ENCODE results near the gene RPN2. TPM values are rescaled to one million over a fixed set of nuclear protein-coding genes. Genes with fewer than 3 reads are reported as not detected.

The RPN2 gene
- polyA plus RNA-seq, 1 experiment, result 488 TPM

DNA sequence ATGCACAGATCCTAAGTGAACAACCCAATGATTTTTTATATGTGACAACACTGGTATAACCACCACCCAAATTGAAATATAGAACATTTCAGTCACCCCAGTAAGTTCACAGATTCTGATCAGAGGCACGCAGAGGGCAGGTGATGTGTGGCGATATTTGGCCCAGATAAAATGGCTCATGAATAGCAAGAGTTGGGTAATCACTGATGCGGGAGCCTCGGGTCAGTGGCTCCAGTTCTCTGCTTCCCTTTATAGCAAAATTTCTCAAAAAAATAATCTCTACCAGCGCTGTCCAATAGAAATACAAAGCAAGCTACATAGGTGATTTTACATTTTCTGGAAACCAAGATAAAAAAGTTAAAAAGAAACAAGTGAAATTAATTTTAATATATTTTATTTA, 67.6 kb downstream of the RPN2 start:
- Histone ChIP-seq H3K9me3 (ENCODE audit: control insufficient read depth, insufficient read depth, low read length) (no peaks in the 10 kb centered on the region), H3K27ac (ENCODE audit: low read depth, low read length) (no peak overlapping the region), H3K27me3 (ENCODE audit: control insufficient read depth, insufficient read depth, low read length) (no peaks in the 10 kb centered on the region), H3K4me3 (ENCODE audit: low read depth, low read length) (no peak overlapping the region)
- TF ChIP-seq, protein P1, sequence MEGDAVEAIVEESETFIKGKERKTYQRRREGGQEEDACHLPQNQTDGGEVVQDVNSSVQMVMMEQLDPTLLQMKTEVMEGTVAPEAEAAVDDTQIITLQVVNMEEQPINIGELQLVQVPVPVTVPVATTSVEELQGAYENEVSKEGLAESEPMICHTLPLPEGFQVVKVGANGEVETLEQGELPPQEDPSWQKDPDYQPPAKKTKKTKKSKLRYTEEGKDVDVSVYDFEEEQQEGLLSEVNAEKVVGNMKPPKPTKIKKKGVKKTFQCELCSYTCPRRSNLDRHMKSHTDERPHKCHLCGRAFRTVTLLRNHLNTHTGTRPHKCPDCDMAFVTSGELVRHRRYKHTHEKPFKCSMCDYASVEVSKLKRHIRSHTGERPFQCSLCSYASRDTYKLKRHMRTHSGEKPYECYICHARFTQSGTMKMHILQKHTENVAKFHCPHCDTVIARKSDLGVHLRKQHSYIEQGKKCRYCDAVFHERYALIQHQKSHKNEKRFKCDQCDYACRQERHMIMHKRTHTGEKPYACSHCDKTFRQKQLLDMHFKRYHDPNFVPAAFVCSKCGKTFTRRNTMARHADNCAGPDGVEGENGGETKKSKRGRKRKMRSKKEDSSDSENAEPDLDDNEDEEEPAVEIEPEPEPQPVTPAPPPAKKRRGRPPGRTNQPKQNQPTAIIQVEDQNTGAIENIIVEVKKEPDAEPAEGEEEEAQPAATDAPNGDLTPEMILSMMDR (IDR thresholded peaks at IDR 0.05; ENCODE audit: low read depth, low read length), result no peak
- POLR2A ChIA-PET, result no interaction called here
- CTCF ChIA-PET, result no interaction called here
- no peak for DNase-seq (ENCODE audit: low read depth, low spot score)

DNA sequence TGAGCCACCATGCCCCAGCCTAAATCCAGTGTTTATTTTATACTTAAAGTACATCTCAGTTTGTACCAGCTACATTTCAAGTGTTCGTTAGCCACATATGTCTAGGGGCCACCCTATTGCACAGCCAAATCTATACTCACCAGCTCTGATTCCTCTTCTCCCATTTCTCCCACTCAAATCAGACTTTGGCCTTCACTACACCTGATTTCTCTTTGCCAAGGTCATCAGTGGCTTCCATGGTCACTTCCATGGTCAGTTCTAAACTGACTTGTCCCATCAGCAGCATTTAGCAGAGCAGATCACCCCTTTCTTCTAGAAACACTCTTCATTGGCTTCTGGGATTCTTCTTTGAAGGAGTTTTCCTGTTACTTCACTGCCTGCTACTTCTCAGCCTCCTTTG, 68.4 kb downstream of the RPN2 start:
- Histone ChIP-seq H3K27me3 (ENCODE audit: control insufficient read depth, insufficient read depth, low read length) (no peaks in the 10 kb centered on the region), H3K4me3 (ENCODE audit: low read depth, low read length) (no peak overlapping the region), H3K9me3 (ENCODE audit: control insufficient read depth, insufficient read depth, low read length) (no peaks in the 10 kb centered on the region), H3K27ac (ENCODE audit: low read depth, low read length) (no peak overlapping the region)
- POLR2A ChIA-PET, result no interaction called here
- no peak for DNase-seq (ENCODE audit: low read depth, low spot score)
- TF ChIP-seq, protein P1 (IDR thresholded peaks at IDR 0.05; ENCODE audit: low read depth, low read length), result no peak
- CTCF ChIA-PET, result interaction anchor here (2.0 kb wide), 1 partner anchor 23 kb away, joined by 6 read pairs; no protein-coding TSS in a partner anchor

DNA sequence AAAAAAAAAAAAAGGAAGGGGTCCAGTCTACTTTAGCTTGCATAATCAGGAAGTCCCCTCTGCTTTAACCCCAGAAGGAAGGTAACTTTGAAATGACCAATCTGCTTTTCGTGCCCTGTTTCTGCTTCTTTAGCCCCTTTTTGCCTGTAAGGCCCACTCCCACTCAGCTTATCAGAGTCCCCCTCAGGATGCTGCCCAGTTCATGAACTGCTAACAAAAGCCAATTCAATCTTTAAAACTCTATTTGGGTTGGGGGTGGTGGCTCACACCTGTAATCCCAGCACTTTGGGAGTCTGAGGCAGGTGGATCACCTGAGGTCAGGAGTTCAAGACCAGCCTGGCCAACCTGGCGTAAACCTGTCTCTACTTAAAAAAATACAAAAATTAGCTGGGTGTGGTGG, 70.2 kb downstream of the RPN2 start:
- ChIA-PET CTCF (interaction anchor here (0.8 to 2.0 kb wide), 3 partner anchors 21 to 286 kb away, joined by 4 to 10 read pairs (median 6); no protein-coding TSS in a partner anchor), POLR2A (no interaction called here)
- peaks cover 4% of the 10 kb centered on the region for H3K27me3 ChIP-seq (ENCODE audit: control insufficient read depth, insufficient read depth, low read length)
- H3K9me3 ChIP-seq (ENCODE audit: control insufficient read depth, insufficient read depth, low read length), result no peaks in the 10 kb centered on the region
- H3K27ac ChIP-seq (ENCODE audit: low read depth, low read length), result no peak overlapping the region
- no peak overlapping the region for H3K4me3 ChIP-seq (ENCODE audit: low read depth, low read length)
- TF ChIP-seq, protein P1 (IDR thresholded peaks at IDR 0.05; ENCODE audit: low read depth, low read length), result no peak
- no peak for DNase-seq (ENCODE audit: low read depth, low spot score)

DNA sequence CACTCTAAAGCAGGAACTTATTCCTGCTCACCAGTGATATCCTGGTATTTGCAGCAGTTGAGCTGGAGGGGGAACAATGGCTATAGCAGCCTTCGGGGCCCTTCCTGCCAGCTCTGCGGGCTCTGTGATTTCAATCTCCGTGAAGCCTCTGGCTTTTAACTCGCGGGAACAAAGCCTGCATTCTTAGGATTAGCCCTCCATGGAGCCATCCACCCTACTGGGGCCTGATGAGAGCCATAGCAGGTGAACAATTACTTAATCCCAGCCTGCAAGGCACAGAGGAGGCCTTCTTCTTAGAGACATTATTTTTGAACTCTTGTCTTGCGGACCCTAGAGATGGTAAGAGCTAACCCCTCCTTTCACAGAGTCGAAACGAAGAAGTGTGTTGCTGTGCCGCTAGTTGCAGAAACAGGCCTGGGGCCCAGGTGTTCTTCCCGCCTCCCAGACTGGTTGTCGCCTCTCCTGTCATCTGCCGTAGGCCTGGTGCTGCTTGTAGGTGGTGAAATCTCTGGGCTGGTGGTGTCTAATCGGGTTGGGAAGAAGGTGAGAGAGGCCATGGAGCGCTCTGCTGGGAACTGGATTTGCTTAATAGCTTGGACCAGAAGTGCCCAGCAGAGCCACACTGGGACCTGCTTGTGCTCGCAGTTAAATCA, 72.8 kb downstream of the RPN2 start:
- TF ChIP-seq, protein P1 (IDR thresholded peaks at IDR 0.05; ENCODE audit: low read depth, low read length), result no peak
- POLR2A ChIA-PET, result no interaction called here
- CTCF ChIA-PET, result no interaction called here

DNA sequence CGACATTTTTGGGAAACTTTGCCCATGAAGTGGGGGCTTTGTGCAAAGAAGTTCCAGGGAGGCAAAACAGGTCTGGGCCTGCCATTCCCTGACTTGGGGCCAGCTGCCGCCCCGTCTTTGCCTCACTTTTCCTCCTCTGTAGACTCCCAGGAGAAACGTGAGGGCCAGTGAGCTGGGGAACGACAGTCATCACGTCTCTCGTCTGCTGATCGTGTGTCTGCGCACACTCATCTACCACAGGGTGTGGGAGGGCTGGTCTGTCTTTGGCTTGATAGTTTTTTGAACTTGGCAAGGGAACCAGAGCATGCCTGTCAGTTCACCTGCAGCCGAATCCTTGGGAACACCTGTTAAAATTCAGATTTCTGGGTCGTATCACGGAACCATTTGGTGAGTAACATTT, 74.0 kb downstream of the RPN2 start:
- H3K4me3 ChIP-seq (ENCODE audit: low read depth, low read length), result no peak overlapping the region
- TF ChIP-seq, protein P1 (IDR thresholded peaks at IDR 0.05; ENCODE audit: low read depth, low read length), result no peak
- H3K27ac ChIP-seq (ENCODE audit: low read depth, low read length), result no peak overlapping the region
- DNase-seq (ENCODE audit: low read depth, low spot score), result no peak
- peaks cover 22% of the 10 kb centered on the region for H3K27me3 ChIP-seq (ENCODE audit: control insufficient read depth, insufficient read depth, low read length)
- H3K9me3 ChIP-seq (ENCODE audit: control insufficient read depth, insufficient read depth, low read length), result no peaks in the 10 kb centered on the region
- POLR2A ChIA-PET, result no interaction called here
- CTCF ChIA-PET, result no interaction called here

More for the DNA sequence above, 72.8 kb downstream of the RPN2 start:
- H3K27ac ChIP-seq (ENCODE audit: low read depth, low read length), result no peak overlapping the region
- H3K4me3 ChIP-seq (ENCODE audit: low read depth, low read length), result no peak overlapping the region
- DNase-seq (ENCODE audit: low read depth, low spot score), result no peak
- H3K9me3 ChIP-seq (ENCODE audit: control insufficient read depth, insufficient read depth, low read length), result no peaks in the 10 kb centered on the region
- H3K27me3 ChIP-seq (ENCODE audit: control insufficient read depth, insufficient read depth, low read length), result peaks cover 15% of the 10 kb centered on the region

Data from AG04450 (cell line).